ENCODE measurements around the gene SORCS2.

SORCS2 gene

GRCh38 chr4:7222521-7222920 is 30.2 kb downstream of the SORCS2 start:
- no peak for DNase-seq
- H3K27me3 ChIP-seq (replicated peaks in 2 of 5; ENCODE audit: control insufficient read depth in 4 of 5, insufficient read depth in 5 of 5, low read length in 4 of 5) = peaks cover 0 to 32% (median 10%) of the 10 kb centered on the region in 5 experiments
- POLR2A ChIA-PET = no interaction called here
- H3K4me1 ChIP-seq (ENCODE audit: control extremely low read depth in 1 of 4, control insufficient read depth in 4 of 4, insufficient read depth in 4 of 4, low read length in 3 of 4) = peaks cover 0 to 7% (median 2%) of the 10 kb centered on the region in 4 experiments
- no peaks in the 10 kb centered on the region for H3K9me3 ChIP-seq (ENCODE audit: control extremely low read depth in 1 of 5, control insufficient read depth in 4 of 5, insufficient read depth in 2 of 5, low read depth in 1 of 5, low read length in 4 of 5)
- H3K4me3 ChIP-seq (ENCODE audit: control insufficient read depth in 1 of 7, extremely low read depth in 1 of 7, insufficient read depth in 4 of 7, low read depth in 2 of 7, low read length in 6 of 7) = no peak overlapping the region
- no peaks in the 10 kb centered on the region for H3K36me3 ChIP-seq (ENCODE audit: control insufficient read depth in 4 of 4, insufficient read depth in 4 of 4, low read length in 3 of 4)
- CTCF ChIA-PET = no interaction called here
- H3K27ac ChIP-seq (ENCODE audit: insufficient read depth in 1 of 2, low read depth in 1 of 2, low read length in 2 of 2, poor library complexity in 1 of 2, severe bottlenecking in 2 of 2) = no peak overlapping the region
- WGBS (ENCODE audit: insufficient coverage) = 100% methylated on average over 5 of the region's 9 CpGs

- DNase-seq = no peak
- CTCF ChIA-PET = no interaction called here
Measured at GRCh38 chr4:7223541-7223940, 31.2 kb downstream of the SORCS2 start.

GRCh38 chr4:7224001-7224400 is 31.7 kb downstream of the SORCS2 start:
- H3K4me3 ChIP-seq (ENCODE audit: control insufficient read depth in 1 of 7, extremely low read depth in 1 of 7, insufficient read depth in 4 of 7, low read depth in 2 of 7, low read length in 6 of 7) = no peak overlapping the region
- no peak for DNase-seq
- ChIA-PET CTCF (interaction anchor here (1.2 kb wide), 1 partner anchor 10 kb away, joined by 3 read pairs; no protein-coding TSS in a partner anchor), POLR2A (no interaction called here)
- H3K27ac ChIP-seq (ENCODE audit: insufficient read depth in 1 of 2, low read depth in 1 of 2, low read length in 2 of 2, poor library complexity in 1 of 2, severe bottlenecking in 2 of 2) = no peak overlapping the region
- H3K36me3 ChIP-seq (ENCODE audit: control insufficient read depth in 4 of 4, insufficient read depth in 4 of 4, low read length in 3 of 4) = no peaks in the 10 kb centered on the region
- H3K4me1 ChIP-seq (ENCODE audit: control extremely low read depth in 1 of 4, control insufficient read depth in 4 of 4, insufficient read depth in 4 of 4, low read length in 3 of 4) = peaks cover 0 to 7% (median 2%) of the 10 kb centered on the region in 4 experiments
- 80% methylated on average over 3 of the region's 4 CpGs for WGBS (ENCODE audit: insufficient coverage)
- H3K9me3 ChIP-seq (ENCODE audit: control extremely low read depth in 1 of 5, control insufficient read depth in 4 of 5, insufficient read depth in 2 of 5, low read depth in 1 of 5, low read length in 4 of 5) = no peaks in the 10 kb centered on the region
- peaks cover 0 to 44% (median 10%) of the 10 kb centered on the region in 5 experiments for H3K27me3 ChIP-seq (replicated peaks in 2 of 5; ENCODE audit: control insufficient read depth in 4 of 5, insufficient read depth in 5 of 5, low read length in 4 of 5)

More at GRCh38 chr4:7223541-7223940, 31.2 kb downstream of the SORCS2 start:
- H3K4me1 ChIP-seq (ENCODE audit: control extremely low read depth in 1 of 4, control insufficient read depth in 4 of 4, insufficient read depth in 4 of 4, low read length in 3 of 4) = peaks cover 0 to 7% (median 2%) of the 10 kb centered on the region in 4 experiments
- no peak overlapping the region for H3K27ac ChIP-seq (ENCODE audit: insufficient read depth in 1 of 2, low read depth in 1 of 2, low read length in 2 of 2, poor library complexity in 1 of 2, severe bottlenecking in 2 of 2)
- H3K27me3 ChIP-seq (replicated peaks in 2 of 5; ENCODE audit: control insufficient read depth in 4 of 5, insufficient read depth in 5 of 5, low read length in 4 of 5) = peaks cover 0 to 42% (median 10%) of the 10 kb centered on the region in 5 experiments
- POLR2A ChIA-PET = no interaction called here
- H3K36me3 ChIP-seq (ENCODE audit: control insufficient read depth in 4 of 4, insufficient read depth in 4 of 4, low read length in 3 of 4) = no peaks in the 10 kb centered on the region
- H3K9me3 ChIP-seq (ENCODE audit: control extremely low read depth in 1 of 5, control insufficient read depth in 4 of 5, insufficient read depth in 2 of 5, low read depth in 1 of 5, low read length in 4 of 5) = no peaks in the 10 kb centered on the region
- WGBS (ENCODE audit: insufficient coverage) = 90% methylated on average over 4 of the region's 5 CpGs
- no peak overlapping the region for H3K4me3 ChIP-seq (ENCODE audit: control insufficient read depth in 1 of 7, extremely low read depth in 1 of 7, insufficient read depth in 4 of 7, low read depth in 2 of 7, low read length in 6 of 7)

- Histone ChIP-seq H3K9me3 (ENCODE audit: control extremely low read depth in 1 of 5, control insufficient read depth in 4 of 5, insufficient read depth in 2 of 5, low read depth in 1 of 5, low read length in 4 of 5) (no peaks in the 10 kb centered on the region), H3K4me3 (ENCODE audit: control insufficient read depth in 1 of 7, extremely low read depth in 1 of 7, insufficient read depth in 4 of 7, low read depth in 2 of 7, low read length in 6 of 7) (no peak overlapping the region), H3K4me1 (ENCODE audit: control extremely low read depth in 1 of 4, control insufficient read depth in 4 of 4, insufficient read depth in 4 of 4, low read length in 3 of 4) (peaks cover 0 to 7% (median 2%) of the 10 kb centered on the region in 4 experiments), H3K27ac (ENCODE audit: insufficient read depth in 1 of 2, low read depth in 1 of 2, low read length in 2 of 2, poor library complexity in 1 of 2, severe bottlenecking in 2 of 2) (no peak overlapping the region), H3K36me3 (ENCODE audit: control insufficient read depth in 4 of 4, insufficient read depth in 4 of 4, low read length in 3 of 4) (no peaks in the 10 kb centered on the region), H3K27me3 (replicated peaks in 2 of 5; ENCODE audit: control insufficient read depth in 4 of 5, insufficient read depth in 5 of 5, low read length in 4 of 5) (peaks cover 0 to 41% (median 10%) of the 10 kb centered on the region in 5 experiments)
- POLR2A ChIA-PET = no interaction called here
- WGBS (ENCODE audit: insufficient coverage) = 95% methylated on average over 10 of the region's 11 CpGs
- CTCF ChIA-PET = interaction anchor here (1.2 kb wide), 1 partner anchor 11 kb away, joined by 3 read pairs; no protein-coding TSS in a partner anchor
- no peak for DNase-seq
Measured at GRCh38 chr4:7224878-7225533, 32.7 kb downstream of the SORCS2 start.

GRCh38 chr4:7226439-7226838 is 34.1 kb downstream of the SORCS2 start:
- H3K27ac ChIP-seq (ENCODE audit: insufficient read depth in 1 of 2, low read depth in 1 of 2, low read length in 2 of 2, poor library complexity in 1 of 2, severe bottlenecking in 2 of 2) = no peak overlapping the region
- no peaks in the 10 kb centered on the region for H3K36me3 ChIP-seq (ENCODE audit: control insufficient read depth in 4 of 4, insufficient read depth in 4 of 4, low read length in 3 of 4)
- H3K4me1 ChIP-seq (ENCODE audit: control extremely low read depth in 1 of 4, control insufficient read depth in 4 of 4, insufficient read depth in 4 of 4, low read length in 3 of 4) = peaks cover 0 to 7% (median 2%) of the 10 kb centered on the region in 4 experiments
- no peak overlapping the region for H3K4me3 ChIP-seq (ENCODE audit: control insufficient read depth in 1 of 7, extremely low read depth in 1 of 7, insufficient read depth in 4 of 7, low read depth in 2 of 7, low read length in 6 of 7)
- WGBS (ENCODE audit: insufficient coverage) = 75% methylated on average over 15 of the region's 22 CpGs
- DNase-seq = peak in 2 of 3 donors; percentile 24 to 30
- ChIA-PET CTCF (no interaction called here), POLR2A (interaction anchor here (0.6 kb wide), 1 partner anchor 20 kb away, joined by 3 read pairs; no protein-coding TSS in a partner anchor)
- peaks cover 0 to 35% (median 10%) of the 10 kb centered on the region in 5 experiments for H3K27me3 ChIP-seq (replicated peaks in 2 of 5; ENCODE audit: control insufficient read depth in 4 of 5, insufficient read depth in 5 of 5, low read length in 4 of 5)
- H3K9me3 ChIP-seq (ENCODE audit: control extremely low read depth in 1 of 5, control insufficient read depth in 4 of 5, insufficient read depth in 2 of 5, low read depth in 1 of 5, low read length in 4 of 5) = peaks cover 0 to 4% (median 0%) of the 10 kb centered on the region in 5 experiments

- POLR2A ChIA-PET = interaction anchor here (0.6 kb wide), 1 partner anchor 21 kb away, joined by 3 read pairs; no protein-coding TSS in a partner anchor
- Histone ChIP-seq H3K27ac (ENCODE audit: insufficient read depth in 1 of 2, low read depth in 1 of 2, low read length in 2 of 2, poor library complexity in 1 of 2, severe bottlenecking in 2 of 2) (no peak overlapping the region), H3K4me3 (ENCODE audit: control insufficient read depth in 1 of 7, extremely low read depth in 1 of 7, insufficient read depth in 4 of 7, low read depth in 2 of 7, low read length in 6 of 7) (no peak overlapping the region), H3K4me1 (ENCODE audit: control extremely low read depth in 1 of 4, control insufficient read depth in 4 of 4, insufficient read depth in 4 of 4, low read length in 3 of 4) (peaks cover 0 to 7% (median 2%) of the 10 kb centered on the region in 4 experiments), H3K36me3 (ENCODE audit: control insufficient read depth in 4 of 4, insufficient read depth in 4 of 4, low read length in 3 of 4) (no peaks in the 10 kb centered on the region), H3K9me3 (ENCODE audit: control extremely low read depth in 1 of 5, control insufficient read depth in 4 of 5, insufficient read depth in 2 of 5, low read depth in 1 of 5, low read length in 4 of 5) (peaks cover 0 to 4% (median 0%) of the 10 kb centered on the region in 5 experiments), H3K27me3 (replicated peaks in 2 of 5; ENCODE audit: control insufficient read depth in 4 of 5, insufficient read depth in 5 of 5, low read length in 4 of 5) (peaks cover 0 to 38% (median 9%) of the 10 kb centered on the region in 5 experiments)
- CTCF ChIA-PET = no interaction called here
- DNase-seq = peak; percentile 27 to 68 (median 67)
- 15% methylated on average over 7 of the region's 10 CpGs for WGBS (ENCODE audit: insufficient coverage)
Measured at GRCh38 chr4:7227008-7227407, 34.7 kb downstream of the SORCS2 start.

GRCh38 chr4:7228734-7229133 is 36.4 kb downstream of the SORCS2 start:
- DNase-seq = no peak
- Histone ChIP-seq H3K9me3 (ENCODE audit: control extremely low read depth in 1 of 5, control insufficient read depth in 4 of 5, insufficient read depth in 2 of 5, low read depth in 1 of 5, low read length in 4 of 5) (peaks cover 0 to 4% (median 0%) of the 10 kb centered on the region in 5 experiments), H3K4me1 (ENCODE audit: control extremely low read depth in 1 of 4, control insufficient read depth in 4 of 4, insufficient read depth in 4 of 4, low read length in 3 of 4) (peaks cover 0 to 7% (median 2%) of the 10 kb centered on the region in 4 experiments), H3K36me3 (ENCODE audit: control insufficient read depth in 4 of 4, insufficient read depth in 4 of 4, low read length in 3 of 4) (no peaks in the 10 kb centered on the region), H3K27ac (ENCODE audit: insufficient read depth in 1 of 2, low read depth in 1 of 2, low read length in 2 of 2, poor library complexity in 1 of 2, severe bottlenecking in 2 of 2) (no peak overlapping the region), H3K27me3 (replicated peaks in 2 of 5; ENCODE audit: control insufficient read depth in 4 of 5, insufficient read depth in 5 of 5, low read length in 4 of 5) (peaks cover 0 to 42% (median 3%) of the 10 kb centered on the region in 5 experiments), H3K4me3 (ENCODE audit: control insufficient read depth in 1 of 7, extremely low read depth in 1 of 7, insufficient read depth in 4 of 7, low read depth in 2 of 7, low read length in 6 of 7) (no peak overlapping the region)
- POLR2A ChIA-PET = no interaction called here
- 97% methylated on average over 10 of the region's 11 CpGs for WGBS (ENCODE audit: insufficient coverage)
- CTCF ChIA-PET = no interaction called here

Measured in common myeloid progenitor, CD34-positive (primary cell).